Motor neuron (in vitro differentiated cells): ENCODE data around the gene FBLIM1. TPM values are rescaled to one million over a fixed set of nuclear protein-coding genes. Genes with fewer than 3 reads are reported as not detected.

ENCODE experiments used
- ATAC-seq, 8 experiments: fragments of 200-7000 bp; cut with Tn5 transposase; replicated peaks in 6 of 8; 2 replicates each; pipeline ENCODE4 v1.8.0; 2021; ENCODE audit warnings: mild to moderate bottlenecking in 8 of 8, moderate library complexity in 8 of 8
- H3K27ac ChIP-seq, 2 donors: fragments of 250-450 bp; sonication (Bioruptor Pico); 2 replicates each; pipeline ENCODE4 v1.9.0; 2021; ENCODE audit warnings: antibody characterized with exemption in 2 of 2, mild to moderate bottlenecking in 2 of 2, moderate library complexity in 1 of 2
- H3K4me1 ChIP-seq, 2 donors: fragments of 250-450 bp; sonication (Bioruptor Pico); replicated peaks in 1 of 2; 2 replicates each; pipeline ENCODE4 v1.6.1; 2021; ENCODE audit warnings: antibody characterized with exemption in 2 of 2, mild to moderate bottlenecking in 2 of 2, moderate library complexity in 1 of 2
- H3K4me3 ChIP-seq, 5 donors: fragments of 250-450 bp; sonication (Bioruptor Pico); 2 replicates each; pipeline ENCODE4 v1.9.0; 2021; ENCODE audit warnings: antibody characterized with exemption in 5 of 5, mild to moderate bottlenecking in 5 of 5, moderate library complexity in 4 of 5
- WGBS, 10 experiments: fragments of 450-650 bp; shearing (Covaris generic); methylation state at CpG; one replicate each; pipeline ENCODE4 v1.0.0; 2022; 5-methylcytosine and 5-hydroxymethylcytosine counted together
- in situ Hi-C, 9 experiments: fragments of 400-800 bp; cut with MboI; loops; one replicate each; pipeline ENCODE4 v1.15.0; 2021; ENCODE audit warnings: low sequenced_read_pairs in 9 of 9, low pct_unique_long_range_greater_than_20kb in 2 of 9; ENCODE audit not compliant: unreplicated experiment in 9 of 9
- total RNA-seq, 8 experiments: library from RNA; unstranded; fragments of 300-600 nt; gene quantifications; 2 replicates each; pipeline versions ENCODE4 v1.2.3 to v1.2.4, GENCODE V29; 2022

Gene FBLIM1, protein sequence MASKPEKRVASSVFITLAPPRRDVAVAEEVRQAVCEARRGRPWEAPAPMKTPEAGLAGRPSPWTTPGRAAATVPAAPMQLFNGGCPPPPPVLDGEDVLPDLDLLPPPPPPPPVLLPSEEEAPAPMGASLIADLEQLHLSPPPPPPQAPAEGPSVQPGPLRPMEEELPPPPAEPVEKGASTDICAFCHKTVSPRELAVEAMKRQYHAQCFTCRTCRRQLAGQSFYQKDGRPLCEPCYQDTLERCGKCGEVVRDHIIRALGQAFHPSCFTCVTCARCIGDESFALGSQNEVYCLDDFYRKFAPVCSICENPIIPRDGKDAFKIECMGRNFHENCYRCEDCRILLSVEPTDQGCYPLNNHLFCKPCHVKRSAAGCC
- total RNA-seq = 10 to 100 TPM in 3 of 8 experiments, 1 to 10 TPM in 5; 2.0 to 35.1 (median 9.6) TPM

DNA sequence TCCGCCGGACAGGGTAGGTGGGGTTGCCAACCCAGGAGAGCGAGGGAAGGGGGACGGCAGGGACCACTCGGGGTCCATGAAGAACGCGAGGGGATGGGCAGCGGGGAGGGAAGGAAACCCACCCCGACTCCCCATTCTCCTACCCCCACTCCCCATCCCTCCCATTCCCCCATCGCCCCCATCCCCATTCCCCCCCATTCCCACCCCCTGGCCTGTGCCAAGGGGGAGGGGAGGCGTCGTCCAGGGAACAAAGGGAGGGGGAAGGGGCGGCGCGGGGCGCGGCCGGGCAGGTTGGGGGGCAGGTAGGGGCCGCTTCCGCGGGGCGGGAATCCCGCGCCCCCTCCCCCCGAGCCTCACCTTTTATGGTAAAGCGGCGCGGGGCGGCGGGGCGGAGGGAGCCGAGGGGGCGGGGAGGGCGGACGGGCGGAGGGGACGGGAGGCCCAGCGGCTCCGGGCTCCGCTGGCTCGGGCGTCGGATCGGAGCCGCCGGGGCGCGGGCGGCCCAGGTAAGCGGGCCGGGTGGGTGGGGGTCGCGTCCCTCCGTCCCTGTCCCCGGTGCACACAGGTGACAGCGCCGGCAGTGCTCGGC is at the start of gene FBLIM1:
Gene FBLIM1, plus strand, starts transcription at position 453 of the 589 bp plus-strand sequence. CDS start 6,189 bp downstream, outside the sequence.
- Histone ChIP-seq H3K4me3 (peak within 1 kb of the TSS; percentile 53 to 93 (median 63)), H3K4me1 (peaks cover 28% of the 10 kb centered on the region in 2 donors), H3K27ac (peak within 1 kb of the TSS; percentile 14 to 58)
- in situ Hi-C loops = no loop called here
- ATAC-seq = peak; percentile 12 to 54 (median 35)
- 80% methylated on average over 2 of the region's 58 CpGs; no CpG with 5 or more reads in 9 of the 10 experiments for WGBS, 10 experiments

DNA sequence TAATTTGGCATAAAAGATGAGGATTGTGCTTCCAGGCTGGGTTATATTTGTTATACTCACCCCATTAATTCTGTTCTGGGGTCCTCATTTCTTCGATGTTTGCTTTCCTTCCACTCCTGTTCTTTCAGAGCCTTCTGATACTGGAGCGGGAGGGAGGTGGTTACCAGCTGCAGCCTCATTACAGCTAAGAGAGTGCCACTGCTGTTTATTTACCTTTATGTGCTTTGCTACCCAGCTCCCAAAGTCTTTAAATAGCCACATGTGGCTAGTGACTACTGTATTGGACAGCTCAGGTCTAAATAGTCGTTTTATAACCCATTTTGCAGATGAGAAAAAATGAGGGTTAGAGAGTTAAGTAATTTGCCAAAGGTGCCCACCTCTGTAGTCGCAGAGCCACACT is 49.4 kb upstream of the FBLIM1 start:
- ATAC-seq = no peak
- Histone ChIP-seq H3K27ac (no peak overlapping the region), H3K4me3 (no peak overlapping the region), H3K4me1 (no peaks in the 10 kb centered on the region)
- 82 to 100% (median 98%) methylated on average over 1 to 4 of the region's 4 CpGs; no CpG with 5 or more reads in 1 of the 10 experiments for WGBS, 10 experiments
- in situ Hi-C loops = no loop called here

DNA sequence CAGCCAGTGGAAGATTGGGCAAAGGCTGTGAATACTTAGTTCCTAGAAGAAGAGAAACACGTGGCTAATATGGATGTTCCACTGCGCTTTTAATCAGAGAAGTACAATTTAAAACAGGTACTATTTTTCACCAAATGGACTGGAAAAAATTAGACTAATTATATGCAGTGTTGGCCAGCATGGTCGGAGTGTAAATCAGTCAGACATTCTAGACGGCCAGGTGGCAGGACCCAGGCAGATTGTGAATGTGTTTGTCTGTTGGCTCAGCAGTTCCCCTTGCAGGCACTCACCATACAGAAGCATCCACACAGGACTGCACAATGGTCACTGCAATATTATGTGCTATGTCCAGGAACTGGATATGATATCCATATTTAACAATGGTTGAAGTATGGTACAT is 46.4 kb upstream of the FBLIM1 start:
- in situ Hi-C loops = no loop called here
- ATAC-seq = peak in 6 of 8 experiments; percentile 33 to 83 (median 62)
- Histone ChIP-seq H3K4me3 (no peak overlapping the region), H3K4me1 (no peaks in the 10 kb centered on the region), H3K27ac (no peak overlapping the region)
- WGBS, 10 experiments = 30 to 64% (median 50%) methylated on average over 2 to 4 of the region's 4 CpGs

DNA sequence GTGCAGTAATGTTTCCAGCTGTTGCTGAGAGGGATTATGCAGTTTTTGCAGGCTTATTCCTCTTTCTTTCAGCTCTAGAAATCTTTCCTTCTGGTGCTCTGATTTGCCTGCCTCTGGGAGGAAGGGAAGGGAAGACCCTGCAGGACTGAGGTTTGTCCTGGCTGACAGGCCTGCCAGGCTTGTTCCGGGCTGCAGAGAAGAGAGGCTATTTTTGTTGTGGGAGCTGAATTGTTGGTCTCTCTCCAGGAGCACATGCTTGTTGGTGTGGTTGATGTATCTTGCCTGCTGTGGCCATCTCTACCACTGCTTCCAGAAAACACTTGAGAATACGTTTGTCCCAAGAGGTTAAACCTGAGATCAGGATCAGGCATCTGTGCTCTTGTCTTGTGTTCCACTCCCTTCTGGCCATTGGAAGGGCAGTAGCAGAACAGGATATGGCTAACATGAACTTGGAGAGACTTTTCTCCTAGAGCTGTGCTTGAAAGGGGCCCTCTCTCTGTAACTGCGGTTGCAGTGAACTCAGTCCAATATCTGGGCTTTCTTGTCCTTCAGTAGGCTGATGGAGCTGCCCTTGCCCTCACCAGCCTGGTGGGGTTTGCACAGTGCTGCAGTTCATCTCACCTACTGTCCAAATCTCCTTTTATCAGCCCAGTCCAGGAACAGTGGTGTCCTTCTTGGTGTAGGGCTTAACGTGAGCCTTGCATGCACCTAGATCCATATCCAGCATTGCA is 44.0 kb upstream of the FBLIM1 start:
- Histone ChIP-seq H3K4me1 (no peaks in the 10 kb centered on the region), H3K27ac (no peak overlapping the region), H3K4me3 (no peak overlapping the region)
- in situ Hi-C loops = no loop called here
- peak in 2 of 8 experiments; percentile 60 to 77 for ATAC-seq
- 21 to 100% (median 83%) methylated on average over 1 to 4 of the region's 4 CpGs; no CpG with 5 or more reads in 2 of the 10 experiments for WGBS, 10 experiments

DNA sequence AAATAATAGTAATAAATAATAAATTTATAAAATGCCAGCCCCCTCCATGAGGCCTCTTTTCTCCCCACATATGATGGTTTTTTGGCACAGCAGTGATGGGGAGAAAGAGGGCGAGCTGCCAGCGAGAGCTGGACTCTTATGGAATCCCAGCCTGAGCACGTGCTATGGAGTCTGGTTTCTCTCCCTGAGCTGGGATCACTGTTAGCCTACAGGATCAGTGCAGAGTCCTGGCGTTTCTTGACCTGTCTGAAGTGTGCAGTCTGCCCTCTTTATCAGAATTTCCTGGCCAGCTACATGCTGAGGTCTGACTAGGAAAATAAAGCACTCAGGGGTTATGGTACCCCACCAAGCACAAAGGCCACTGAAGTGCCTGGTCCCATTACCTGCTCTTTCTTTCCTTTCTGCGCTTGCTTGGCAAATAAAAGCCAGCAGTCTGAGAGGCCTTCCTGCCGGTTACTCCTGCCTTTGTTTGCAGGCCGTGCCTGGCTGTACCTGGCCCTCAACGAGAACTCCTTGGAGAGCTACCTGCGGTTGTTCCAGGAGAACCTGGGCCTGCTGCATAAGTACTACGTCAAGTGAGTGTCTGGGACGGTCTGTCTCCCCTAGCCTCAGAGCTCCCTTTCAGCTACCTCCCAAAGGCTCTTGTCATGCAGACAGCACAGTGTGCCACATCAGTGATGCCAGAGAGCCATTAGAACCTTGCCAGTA is 41.0 kb upstream of the FBLIM1 start:
- WGBS, 10 experiments = 83 to 100% (median 97%) methylated on average over 1 to 11 of the region's 11 CpGs; no CpG with 5 or more reads in 2 of the 10 experiments
- no peak for ATAC-seq
- no peaks in the 10 kb centered on the region for H3K4me1 ChIP-seq
- in situ Hi-C loops = no loop called here
- no peak overlapping the region for H3K4me3 ChIP-seq
- no peak overlapping the region for H3K27ac ChIP-seq

DNA sequence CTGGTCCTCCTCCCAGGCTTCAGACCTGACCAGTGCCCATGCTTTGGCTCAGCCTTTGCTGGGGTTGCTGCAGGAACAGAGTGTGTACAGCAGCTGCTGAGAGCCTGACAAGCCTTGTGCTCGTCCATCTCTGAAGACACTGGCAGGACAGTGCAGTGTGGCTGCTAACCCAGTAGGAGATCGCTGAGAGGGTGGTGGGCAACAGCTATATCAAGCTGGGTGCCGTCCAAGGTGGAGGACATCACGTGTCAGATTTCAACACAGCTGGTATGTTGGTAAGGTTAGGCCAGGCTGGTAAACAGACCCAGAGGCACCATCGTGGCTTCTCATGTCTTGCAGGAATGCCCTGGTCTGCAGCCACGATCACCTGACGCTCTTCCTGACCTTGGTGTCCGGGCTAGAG is 40.4 kb upstream of the FBLIM1 start:
- H3K27ac ChIP-seq = no peak overlapping the region
- no peaks in the 10 kb centered on the region for H3K4me1 ChIP-seq
- ATAC-seq = no peak
- no peak overlapping the region for H3K4me3 ChIP-seq
- in situ Hi-C loops = no loop called here
- 73 to 100% (median 100%) methylated on average over 1 to 5 of the region's 8 CpGs; no CpG with 5 or more reads in 2 of the 10 experiments for WGBS, 10 experiments

DNA sequence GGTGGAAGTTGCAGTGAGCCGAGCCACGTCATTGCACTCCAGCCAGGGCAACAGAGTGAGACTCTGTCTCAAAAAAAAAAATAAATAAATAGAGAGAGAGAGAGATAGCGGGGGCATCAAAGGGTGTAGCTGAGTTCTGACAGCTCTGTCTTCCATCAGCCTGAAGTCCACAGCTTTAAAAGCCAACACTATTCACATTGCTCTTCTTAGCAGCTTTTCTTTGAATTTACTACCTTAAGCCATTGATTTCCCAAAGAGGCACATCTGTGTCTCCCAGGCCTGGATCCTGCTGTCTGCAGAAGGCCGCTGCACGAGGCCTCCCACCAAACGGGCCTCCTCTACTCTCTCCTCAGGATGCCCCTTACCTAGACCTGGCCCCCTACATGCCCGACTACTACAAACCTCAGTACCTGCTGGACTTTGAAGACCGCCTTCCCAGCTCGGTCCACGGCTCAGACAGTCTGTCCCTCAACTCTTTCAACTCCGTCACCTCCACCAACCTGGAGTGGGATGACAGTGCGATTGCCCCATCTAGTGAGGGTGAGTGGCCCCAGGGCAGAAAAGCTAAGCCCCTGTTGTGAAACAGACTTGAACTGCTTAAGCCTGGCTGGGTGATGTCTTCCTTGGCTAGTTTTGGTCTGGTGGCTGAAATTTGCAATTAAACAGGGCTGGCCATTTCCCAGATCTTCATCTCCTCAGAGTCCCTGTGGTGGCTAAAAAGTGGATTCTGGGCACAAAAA is 39.0 kb upstream of the FBLIM1 start:
- no peak overlapping the region for H3K27ac ChIP-seq
- in situ Hi-C loops = no loop called here
- WGBS, 10 experiments = 64 to 100% (median 92%) methylated on average over 1 to 12 of the region's 12 CpGs
- no peaks in the 10 kb centered on the region for H3K4me1 ChIP-seq
- no peak overlapping the region for H3K4me3 ChIP-seq
- no peak for ATAC-seq

DNA sequence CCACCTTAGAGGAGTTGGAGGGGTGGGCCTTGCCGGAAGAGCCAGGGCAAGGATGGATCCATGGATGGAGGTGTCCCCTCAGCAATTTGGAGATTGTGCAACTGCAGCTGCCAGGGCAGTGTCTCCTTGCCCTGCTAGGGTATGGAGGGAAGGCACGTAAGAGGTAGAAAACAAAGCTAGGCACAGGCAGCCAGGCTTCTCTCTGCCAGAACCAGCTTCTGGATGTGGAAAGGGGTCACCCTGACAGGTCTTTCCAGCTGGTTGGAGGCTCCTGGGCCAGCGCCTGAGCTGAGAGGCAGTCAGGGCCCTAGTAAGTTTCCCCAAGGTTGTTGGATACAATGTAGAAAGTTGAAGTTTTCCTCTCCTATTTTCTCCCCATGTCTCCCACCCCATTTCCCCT is 37.7 kb upstream of the FBLIM1 start:
- no peak overlapping the region for H3K27ac ChIP-seq
- H3K4me1 ChIP-seq = no peaks in the 10 kb centered on the region
- in situ Hi-C loops = no loop called here
- H3K4me3 ChIP-seq = no peak overlapping the region
- 79 to 100% (median 92%) methylated on average over 1 to 2 of the region's 3 CpGs; no CpG with 5 or more reads in 4 of the 10 experiments for WGBS, 10 experiments
- ATAC-seq = no peak

DNA sequence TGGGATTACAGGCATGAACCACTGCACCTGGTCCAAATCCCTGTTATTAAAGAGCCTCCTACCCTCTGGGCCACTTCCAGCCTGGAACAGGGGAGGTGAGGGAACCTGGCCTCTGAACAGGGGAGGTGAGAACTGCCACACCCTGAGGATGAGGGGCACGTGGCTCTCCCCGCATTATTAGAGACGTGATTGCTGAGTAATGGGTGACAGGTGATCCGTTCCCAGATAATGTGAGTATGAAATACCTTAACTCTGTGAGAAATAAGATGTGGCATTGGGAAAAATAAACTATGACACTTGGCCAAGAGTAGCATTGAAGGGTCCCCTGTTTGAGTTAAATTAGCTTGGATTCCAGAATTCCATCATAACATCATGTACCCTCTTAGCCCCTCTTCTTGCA is 36.2 kb upstream of the FBLIM1 start:
- no peak overlapping the region for H3K4me3 ChIP-seq
- 71 to 100% (median 95%) methylated on average over 1 to 4 of the region's 4 CpGs; no CpG with 5 or more reads in 6 of the 10 experiments for WGBS, 10 experiments
- ATAC-seq = no peak
- in situ Hi-C loops = no loop called here
- no peak overlapping the region for H3K27ac ChIP-seq
- H3K4me1 ChIP-seq = no peaks in the 10 kb centered on the region

DNA sequence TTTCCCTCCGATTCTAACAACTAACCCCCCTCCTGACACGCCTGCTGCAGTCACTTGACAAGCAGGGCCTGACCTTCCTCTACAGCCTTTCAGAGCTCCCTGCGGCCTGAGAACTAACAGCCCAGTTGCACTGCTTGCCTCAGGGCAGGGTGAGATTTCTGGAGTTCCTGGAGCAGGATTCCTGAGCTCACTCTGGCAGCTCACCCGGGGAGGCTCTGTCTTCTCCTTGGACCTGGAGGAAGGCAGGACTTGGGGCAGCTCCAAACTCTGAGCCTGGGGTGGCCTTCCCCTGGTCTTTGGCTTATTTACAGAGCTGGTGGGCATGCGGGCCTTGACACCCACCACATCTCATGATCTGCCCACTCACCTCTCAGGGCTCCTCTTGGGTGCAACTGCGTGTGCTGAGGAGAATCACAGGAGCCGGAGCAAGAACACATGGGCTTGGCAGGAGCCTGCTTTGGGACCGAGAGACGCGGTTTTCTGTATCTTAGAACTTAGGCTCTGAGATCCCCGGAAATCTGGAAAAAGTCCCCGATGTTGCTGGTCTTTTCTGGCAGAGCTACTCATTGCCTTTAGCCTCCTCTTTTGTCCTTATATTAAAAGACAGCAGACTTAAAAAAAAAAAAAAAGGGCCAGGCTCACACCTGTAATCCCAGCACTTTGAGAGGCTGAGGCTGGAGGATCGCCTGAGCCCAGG is 35.6 kb upstream of the FBLIM1 start:
- ATAC-seq = peak in 2 of 8 experiments; percentile 34 to 46
- H3K27ac ChIP-seq = no peak overlapping the region
- in situ Hi-C loops = no loop called here

DNA sequence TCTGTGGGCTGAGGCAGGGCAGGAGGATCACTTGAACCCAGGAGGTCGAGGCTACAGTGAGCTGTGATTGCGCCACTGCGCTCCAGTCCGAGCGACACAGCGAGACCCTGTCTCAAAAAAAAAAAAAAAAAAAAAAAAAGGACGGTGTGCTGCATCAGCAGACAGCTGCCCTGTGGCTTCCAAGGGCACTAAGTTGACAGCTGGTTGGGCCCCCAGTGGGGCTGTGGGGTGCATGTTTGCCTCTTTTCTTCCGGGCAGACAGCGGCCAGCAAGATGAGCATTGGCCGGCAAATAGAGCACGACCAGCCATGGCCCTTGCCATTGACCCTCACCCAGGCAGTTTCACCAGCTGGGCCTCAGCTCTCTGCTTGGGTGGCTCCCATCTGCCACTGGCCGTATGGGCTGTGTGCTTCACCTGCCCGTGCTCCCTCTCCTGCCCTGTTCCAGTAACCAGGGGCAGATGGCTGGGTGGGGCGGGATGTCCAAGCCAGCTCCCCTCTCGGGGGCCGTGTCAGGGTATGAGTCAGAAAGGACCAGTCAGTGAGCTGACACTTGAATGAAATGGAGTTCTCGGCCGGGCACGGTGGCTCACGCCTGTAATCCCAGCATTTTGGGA is 34.9 kb upstream of the FBLIM1 start:
- ATAC-seq = peak in 6 of 8 experiments; percentile 16 to 65 (median 50)
- in situ Hi-C loops = no loop called here

More for the DNA sequence above, 35.6 kb upstream of the FBLIM1 start:
- 80 to 100% (median 94%) methylated on average over 1 to 13 of the region's 13 CpGs; no CpG with 5 or more reads in 1 of the 10 experiments for WGBS, 10 experiments
- Histone ChIP-seq H3K4me3 (no peak overlapping the region), H3K4me1 (no peaks in the 10 kb centered on the region)

More for the DNA sequence above, 34.9 kb upstream of the FBLIM1 start:
- Histone ChIP-seq H3K4me3 (no peak overlapping the region), H3K27ac (no peak overlapping the region), H3K4me1 (no peaks in the 10 kb centered on the region)
- WGBS, 10 experiments = 38 to 95% (median 76%) methylated on average over 1 to 10 of the region's 20 CpGs; no CpG with 5 or more reads in 3 of the 10 experiments
